ENCODE measurements around the gene MARVELD1.

The MARVELD1 gene

DNA sequence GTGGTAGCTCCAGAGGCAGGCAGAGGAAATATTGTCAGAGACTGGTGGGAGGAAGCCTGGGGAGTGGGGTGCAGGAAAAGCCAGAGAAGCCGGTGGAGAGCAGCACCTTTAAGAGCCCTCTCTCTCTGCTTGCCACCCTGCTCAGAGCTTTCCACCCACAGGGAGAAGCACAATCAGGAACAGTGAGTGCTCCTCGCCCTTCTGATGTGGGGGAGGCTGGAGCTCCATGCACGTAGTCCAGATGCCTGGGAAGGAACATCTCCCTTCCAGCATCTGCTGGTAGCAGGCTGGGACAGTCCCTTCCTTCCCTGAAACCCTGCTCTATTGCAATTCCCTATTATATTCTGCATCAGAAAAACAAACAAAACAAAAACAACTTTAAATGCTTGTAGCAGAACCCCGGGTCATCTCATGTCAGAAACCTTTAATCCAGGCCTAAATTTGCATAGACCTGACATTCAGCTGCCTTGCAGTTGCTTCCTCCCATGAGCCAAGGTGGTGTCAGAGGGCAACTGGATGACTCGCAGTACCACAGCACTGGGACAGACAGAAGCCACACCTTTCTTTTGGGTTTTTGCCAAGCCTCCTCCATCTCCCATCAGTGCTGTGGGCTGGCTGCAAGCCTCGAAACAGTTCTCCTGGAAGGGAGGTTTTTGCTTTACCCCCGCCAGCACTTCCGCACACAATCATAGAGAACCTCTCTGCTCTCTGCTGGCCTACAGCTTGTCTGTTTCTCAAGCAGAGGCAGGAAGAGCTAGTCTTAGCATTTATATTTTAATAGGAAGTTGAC lies 39.6 kb upstream of the MARVELD1 start:
- H4K8ac ChIP-seq (ENCODE audit: low read depth, low read length): no peak overlapping the region
- no peak for DNase-seq
- H3K36me3 ChIP-seq (ENCODE audit: control insufficient read depth, insufficient read depth, low read length): peaks cover 13% of the 10 kb centered on the region
- no peak overlapping the region for H3K27ac ChIP-seq (ENCODE audit: low read depth, low read length)
- H3K4me3 ChIP-seq (ENCODE audit: low read length): no peak overlapping the region
- H3K4me2 ChIP-seq (ENCODE audit: low read length): no peak overlapping the region
- H3K23ac ChIP-seq (ENCODE audit: low read length): no peak overlapping the region
- no peak overlapping the region for H3K18ac ChIP-seq (ENCODE audit: low read length)
- no peaks in the 10 kb centered on the region for H3K27me3 ChIP-seq (ENCODE audit: insufficient read depth, low read length, poor library complexity)
- no peaks in the 10 kb centered on the region for H3K79me1 ChIP-seq (ENCODE audit: low read length)
- no peak overlapping the region for H2BK5ac ChIP-seq (ENCODE audit: low read length)
- no peak overlapping the region for H2BK120ac ChIP-seq (ENCODE audit: low read depth, low read length)
- no peaks in the 10 kb centered on the region for H3K4me1 ChIP-seq (ENCODE audit: control insufficient read depth, low read depth, low read length)
- no peaks in the 10 kb centered on the region for H3K79me2 ChIP-seq (ENCODE audit: control insufficient read depth, insufficient read depth, low read length)
- no peak overlapping the region for H2BK15ac ChIP-seq (replicated peaks; ENCODE audit: low read depth)
- H4K5ac ChIP-seq (ENCODE audit: low read length): no peak overlapping the region
- no CpG with 5 or more reads among the region's 8 CpGs for WGBS (ENCODE audit: extremely low coverage, insufficient coverage, low lambda C conversion rate)
- no peak overlapping the region for H3K9ac ChIP-seq (ENCODE audit: low read length)
- no peak overlapping the region for H2AK5ac ChIP-seq (ENCODE audit: low read length)
- no peak overlapping the region for H3K56ac ChIP-seq (ENCODE audit: low read length)
- no peak overlapping the region for H3K4ac ChIP-seq (ENCODE audit: low read depth, low read length)

GRCh38 chr10:97675222-97675621 lies 38.3 kb upstream of the MARVELD1 start:
- H2BK15ac ChIP-seq (replicated peaks; ENCODE audit: low read depth): no peak overlapping the region

DNA sequence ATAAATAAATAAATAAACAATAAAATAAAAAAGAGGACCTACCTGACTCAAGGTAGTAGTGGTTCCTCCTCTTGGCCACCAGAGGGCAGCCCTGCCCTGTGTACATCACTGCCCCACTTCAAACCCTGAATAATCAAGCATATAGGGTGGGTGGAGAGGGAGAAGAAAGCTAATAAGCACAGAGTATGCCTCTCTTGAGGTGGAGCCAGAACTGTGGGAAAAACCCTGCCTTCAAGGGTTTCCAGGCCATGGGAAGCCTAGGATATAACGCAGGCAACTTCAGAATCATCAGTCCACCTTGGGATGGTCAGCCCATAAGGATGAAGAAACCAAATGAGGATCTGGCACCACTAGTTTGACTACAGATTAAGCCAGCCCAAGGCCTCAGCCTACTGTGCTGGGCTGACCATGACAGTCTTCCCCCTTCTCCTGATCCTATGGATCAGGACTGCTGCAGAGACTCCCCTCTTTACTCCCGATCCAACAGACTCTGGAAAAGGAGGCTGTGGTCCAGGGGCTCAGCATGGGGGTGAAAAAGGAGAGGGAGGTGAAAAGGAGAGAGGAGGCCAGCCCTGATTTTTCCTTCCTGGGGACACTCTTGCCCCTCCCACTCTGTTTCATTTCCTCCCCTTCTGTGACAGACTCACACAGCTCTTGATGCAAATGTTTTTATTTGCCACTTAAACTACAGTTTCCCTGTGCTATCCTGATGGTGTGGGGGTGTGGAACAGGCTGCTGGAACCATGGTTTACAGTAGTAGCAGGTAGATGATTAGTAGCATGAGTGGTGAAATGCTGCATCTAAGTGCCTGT lies 36.6 kb upstream of the MARVELD1 start:
- no peak overlapping the region for H2BK5ac ChIP-seq (ENCODE audit: low read length)
- no peak overlapping the region for H2BK120ac ChIP-seq (ENCODE audit: low read depth, low read length)
- no peak overlapping the region for H3K4ac ChIP-seq (ENCODE audit: low read depth, low read length)
- H3K27me3 ChIP-seq (ENCODE audit: insufficient read depth, low read length, poor library complexity): no peaks in the 10 kb centered on the region
- WGBS (ENCODE audit: extremely low coverage, insufficient coverage, low lambda C conversion rate): no CpG with 5 or more reads among the region's 2 CpGs
- H3K4me1 ChIP-seq (ENCODE audit: control insufficient read depth, low read depth, low read length): no peaks in the 10 kb centered on the region
- H3K79me1 ChIP-seq (ENCODE audit: low read length): no peaks in the 10 kb centered on the region
- H2AK5ac ChIP-seq (ENCODE audit: low read length): no peak overlapping the region
- no peak overlapping the region for H3K56ac ChIP-seq (ENCODE audit: low read length)
- H3K36me3 ChIP-seq (ENCODE audit: control insufficient read depth, insufficient read depth, low read length): peaks cover 10% of the 10 kb centered on the region
- DNase-seq: peak; percentile 69
- no peak overlapping the region for H3K4me2 ChIP-seq (ENCODE audit: low read length)
- no peak overlapping the region for H3K4me3 ChIP-seq (ENCODE audit: low read length)
- H3K18ac ChIP-seq (ENCODE audit: low read length): no peak overlapping the region
- no peak overlapping the region for H3K27ac ChIP-seq (ENCODE audit: low read depth, low read length)
- H4K8ac ChIP-seq (ENCODE audit: low read depth, low read length): no peak overlapping the region
- H3K79me2 ChIP-seq (ENCODE audit: control insufficient read depth, insufficient read depth, low read length): no peaks in the 10 kb centered on the region
- H3K23ac ChIP-seq (ENCODE audit: low read length): no peak overlapping the region
- H2BK15ac ChIP-seq (replicated peaks; ENCODE audit: low read depth): no peak overlapping the region
- H4K5ac ChIP-seq (ENCODE audit: low read length): no peak overlapping the region
- H3K9ac ChIP-seq (ENCODE audit: low read length): no peak overlapping the region

More at GRCh38 chr10:97675222-97675621, 38.3 kb upstream of the MARVELD1 start:
- no peak overlapping the region for H2BK120ac ChIP-seq (ENCODE audit: low read depth, low read length)
- no peak overlapping the region for H3K23ac ChIP-seq (ENCODE audit: low read length)
- H3K27ac ChIP-seq (ENCODE audit: low read depth, low read length): no peak overlapping the region
- no peak overlapping the region for H3K4ac ChIP-seq (ENCODE audit: low read depth, low read length)
- no peaks in the 10 kb centered on the region for H3K27me3 ChIP-seq (ENCODE audit: insufficient read depth, low read length, poor library complexity)
- H3K4me2 ChIP-seq (ENCODE audit: low read length): no peak overlapping the region
- H2AK5ac ChIP-seq (ENCODE audit: low read length): no peak overlapping the region
- no peak overlapping the region for H4K8ac ChIP-seq (ENCODE audit: low read depth, low read length)
- no CpG with 5 or more reads among the region's 9 CpGs for WGBS (ENCODE audit: extremely low coverage, insufficient coverage, low lambda C conversion rate)
- no peak overlapping the region for H4K5ac ChIP-seq (ENCODE audit: low read length)
- peaks cover 10% of the 10 kb centered on the region for H3K36me3 ChIP-seq (ENCODE audit: control insufficient read depth, insufficient read depth, low read length)
- H3K4me3 ChIP-seq (ENCODE audit: low read length): no peak overlapping the region
- no peaks in the 10 kb centered on the region for H3K79me1 ChIP-seq (ENCODE audit: low read length)
- no peaks in the 10 kb centered on the region for H3K4me1 ChIP-seq (ENCODE audit: control insufficient read depth, low read depth, low read length)
- no peak overlapping the region for H3K9ac ChIP-seq (ENCODE audit: low read length)
- no peak overlapping the region for H3K18ac ChIP-seq (ENCODE audit: low read length)
- H2BK5ac ChIP-seq (ENCODE audit: low read length): no peak overlapping the region
- DNase-seq: no peak
- H3K79me2 ChIP-seq (ENCODE audit: control insufficient read depth, insufficient read depth, low read length): no peaks in the 10 kb centered on the region
- no peak overlapping the region for H3K56ac ChIP-seq (ENCODE audit: low read length)

DNA sequence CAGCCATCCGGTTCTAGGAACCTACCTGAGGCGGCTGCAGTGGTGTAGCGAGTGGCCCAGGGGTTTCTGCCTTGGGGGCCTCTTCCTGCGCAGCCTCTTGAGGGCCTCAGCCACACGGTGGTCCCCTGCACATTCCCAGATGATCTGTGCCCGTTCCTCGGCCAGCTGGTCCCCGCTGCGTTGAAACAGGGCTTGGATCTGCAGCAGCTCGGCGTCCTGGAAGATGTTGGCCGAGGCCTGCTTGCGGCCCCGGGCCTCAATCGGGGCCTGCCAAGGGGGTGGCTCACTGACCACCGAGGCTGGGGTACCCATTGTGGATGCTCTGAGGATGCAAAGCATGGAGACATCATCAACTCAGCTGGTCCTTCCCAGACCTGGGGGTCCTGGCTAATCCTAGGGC lies 33.9 kb upstream of the MARVELD1 start:
- Histone ChIP-seq H3K27ac (ENCODE audit: low read depth, low read length) (no peak overlapping the region), H3K23ac (ENCODE audit: low read length) (no peak overlapping the region), H3K4me2 (ENCODE audit: low read length) (no peak overlapping the region), H3K36me3 (ENCODE audit: control insufficient read depth, insufficient read depth, low read length) (peaks cover 6% of the 10 kb centered on the region), H3K9ac (ENCODE audit: low read length) (no peak overlapping the region), H2BK5ac (ENCODE audit: low read length) (no peak overlapping the region), H3K18ac (ENCODE audit: low read length) (no peak overlapping the region), H4K5ac (ENCODE audit: low read length) (no peak overlapping the region), H2AK5ac (ENCODE audit: low read length) (no peak overlapping the region), H3K27me3 (ENCODE audit: insufficient read depth, low read length, poor library complexity) (no peaks in the 10 kb centered on the region), H3K79me2 (ENCODE audit: control insufficient read depth, insufficient read depth, low read length) (no peaks in the 10 kb centered on the region), H3K4ac (ENCODE audit: low read depth, low read length) (no peak overlapping the region), H4K8ac (ENCODE audit: low read depth, low read length) (no peak overlapping the region), H3K4me1 (ENCODE audit: control insufficient read depth, low read depth, low read length) (no peaks in the 10 kb centered on the region), H2BK15ac (replicated peaks; ENCODE audit: low read depth) (no peak overlapping the region), H3K4me3 (ENCODE audit: low read length) (no peak overlapping the region), H3K56ac (ENCODE audit: low read length) (no peak overlapping the region), H2BK120ac (ENCODE audit: low read depth, low read length) (no peak overlapping the region), H3K79me1 (ENCODE audit: low read length) (no peaks in the 10 kb centered on the region)
- no peak for DNase-seq
- no CpG with 5 or more reads among the region's 16 CpGs for WGBS (ENCODE audit: extremely low coverage, insufficient coverage, low lambda C conversion rate)

DNA sequence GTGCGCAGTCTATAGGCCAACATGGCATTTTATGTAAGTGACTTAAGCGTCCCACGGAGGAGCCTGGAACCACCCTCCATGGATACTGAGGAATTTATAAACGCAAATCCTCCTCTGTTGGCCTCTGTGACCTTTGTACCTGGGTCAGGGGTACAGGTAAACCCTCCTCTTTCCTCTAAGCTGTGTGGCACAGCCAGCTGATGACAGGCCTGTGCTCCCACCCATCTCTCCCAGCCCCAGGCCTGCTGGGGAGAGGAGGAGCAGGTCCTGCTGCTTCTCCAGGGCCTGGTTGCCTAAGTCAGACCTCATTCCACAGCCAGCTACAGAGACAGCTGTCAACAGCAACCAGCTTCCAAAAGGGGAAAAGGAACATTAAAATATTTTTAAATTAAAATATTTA lies 31.5 kb upstream of the MARVELD1 start:
- Histone ChIP-seq H3K36me3 (ENCODE audit: control insufficient read depth, insufficient read depth, low read length) (peaks cover 2% of the 10 kb centered on the region), H3K79me2 (ENCODE audit: control insufficient read depth, insufficient read depth, low read length) (no peaks in the 10 kb centered on the region), H3K79me1 (ENCODE audit: low read length) (no peaks in the 10 kb centered on the region), H3K4me2 (ENCODE audit: low read length) (no peak overlapping the region), H3K56ac (ENCODE audit: low read length) (no peak overlapping the region), H3K4me3 (ENCODE audit: low read length) (no peak overlapping the region), H2AK5ac (ENCODE audit: low read length) (no peak overlapping the region), H3K4ac (ENCODE audit: low read depth, low read length) (no peak overlapping the region), H3K18ac (ENCODE audit: low read length) (no peak overlapping the region), H2BK5ac (ENCODE audit: low read length) (no peak overlapping the region), H4K8ac (ENCODE audit: low read depth, low read length) (no peak overlapping the region), H2BK120ac (ENCODE audit: low read depth, low read length) (no peak overlapping the region), H3K27me3 (ENCODE audit: insufficient read depth, low read length, poor library complexity) (no peaks in the 10 kb centered on the region), H4K5ac (ENCODE audit: low read length) (no peak overlapping the region), H3K27ac (ENCODE audit: low read depth, low read length) (no peak overlapping the region), H3K23ac (ENCODE audit: low read length) (no peak overlapping the region), H3K4me1 (ENCODE audit: control insufficient read depth, low read depth, low read length) (no peaks in the 10 kb centered on the region), H2BK15ac (replicated peaks; ENCODE audit: low read depth) (no peak overlapping the region), H3K9ac (ENCODE audit: low read length) (no peak overlapping the region)
- DNase-seq: no peak
- WGBS (ENCODE audit: extremely low coverage, insufficient coverage, low lambda C conversion rate): no CpG with 5 or more reads among the region's 4 CpGs
